Esophagus squamous epithelium (tissue), 5 donors: Measurements from ENCODE around the gene CAMTA1. TPM values are rescaled to one million over a fixed set of nuclear protein-coding genes. Genes with fewer than 3 reads are reported as not detected.

Source experiments
- DNase-seq: peaks from one replicate; lab custom pipeline; 2025; lab: John Stamatoyannopoulos, UW
- H3K27ac ChIP-seq, 4 donors: fragments of 200-600 bp; sonication (generic); one replicate each; pipeline ENCODE4 v1.5.1; 2016 to 2019; ENCODE audit warnings: mild to moderate bottlenecking in 1 of 4
- H3K27me3 ChIP-seq, 4 donors: fragments of 200-600 bp; sonication (generic); 1 replicate in 3 of 4; 2 replicates in 1 of 4; pipeline versions ENCODE4 v1.5.1 to v1.6.0; 2017 to 2021; ENCODE audit warnings: antibody characterized with exemption in 1 of 4
- H3K36me3 ChIP-seq, 3 donors: fragments of 200-600 bp; sonication (generic); one replicate each; pipeline ENCODE4 v1.5.1; 2016 to 2019
- H3K4me1 ChIP-seq, 3 donors: fragments of 200-600 bp; sonication (generic); one replicate each; pipeline ENCODE4 v1.5.1; 2017 to 2019
- H3K4me3 ChIP-seq, 4 donors: fragments of 200-600 bp; sonication (generic); 1 replicate in 3 of 4; 2 replicates in 1 of 4; pipeline ENCODE4 v1.5.1; 2016 to 2019; ENCODE audit warnings: mild to moderate bottlenecking in 2 of 4, moderate library complexity in 1 of 4
- H3K9me3 ChIP-seq, 3 donors: fragments of 200-600 bp; sonication (generic); one replicate each; pipeline ENCODE4 v1.5.1; 2016 to 2019
- POLR2A ChIP-seq, 4 donors: fragments of 450-650 bp; IDR thresholded peaks; one replicate each; pipeline ENCODE4 v1.6.1; 2017; ENCODE audit warnings: antibody characterized with exemption in 4 of 4, mild to moderate bottlenecking in 4 of 4, moderate library complexity in 3 of 4
- WGBS, 2 donors: methylation state at CpG; one replicate each; pipeline ENCODE4 v1.1.5; 2018; 5-methylcytosine and 5-hydroxymethylcytosine counted together
- intact Hi-C: fragments of 100-400 bp; cut with DNase I; formaldehyde crosslinking; loops from one replicate; pipeline ENCODE4 v1.15.0; 2022
- total RNA-seq, 4 donors: library from RNA; depleted of rRNA; stranded (reverse); fragments of >200 nt; gene quantifications; one replicate each; pipeline ENCODE4 v1.1.0, GENCODE V29; 2016
- TF ChIP-seq, protein P1 (sequence below), 6 experiments: fragments of 450-650 bp in 4 of 6; fragments of 200-600 bp in 2 of 6; sonication (generic) in 2 of 6; IDR thresholded peaks; one replicate each; pipeline ENCODE4 v1.5.1; 2016 to 2019; ENCODE audit warnings: antibody characterized with exemption in 6 of 6, mild to moderate bottlenecking in 4 of 6, moderate library complexity in 4 of 6
- donor health status: DM: yes; HTN: yes; CAD: no.

Gene CAMTA1
- total RNA-seq, 4 donors from 2014 or later = 31.3 to 77.4 (median 45.9) TPM

DNA sequence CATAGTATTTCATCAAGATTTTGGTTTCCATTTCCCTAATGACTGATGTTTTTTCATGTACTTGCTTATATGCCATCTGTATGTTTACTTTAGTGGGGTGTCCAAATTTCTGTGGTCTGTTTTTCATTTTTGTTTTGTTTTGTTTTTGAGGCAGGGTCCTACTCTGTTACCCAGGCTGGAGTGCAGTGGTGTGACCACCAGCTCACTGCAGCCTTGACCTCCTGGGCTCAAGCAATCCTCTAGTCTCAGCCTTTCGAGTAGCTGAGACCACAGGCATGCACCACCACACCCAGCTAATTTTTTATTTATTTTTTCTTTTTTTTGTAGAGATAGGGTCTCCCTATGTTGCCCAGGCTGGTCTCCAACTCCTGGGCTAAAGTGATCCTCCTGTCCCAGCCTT, 607.9 kb downstream of the CAMTA1 start:
- Histone ChIP-seq H3K9me3 (peaks cover 0 to 19% (median 16%) of the 10 kb centered on the region in 3 donors), H3K27ac (no peak overlapping the region), H3K36me3 (no peaks in the 10 kb centered on the region), H3K27me3 (peaks cover 0 to 23% (median 0%) of the 10 kb centered on the region in 4 donors), H3K4me1 (peaks cover 9 to 22% (median 12%) of the 10 kb centered on the region in 3 donors), H3K4me3 (no peak overlapping the region)
- TF ChIP-seq POLR2A (IDR thresholded peaks at IDR 0.05) = no peak
- TF ChIP-seq, protein P1, sequence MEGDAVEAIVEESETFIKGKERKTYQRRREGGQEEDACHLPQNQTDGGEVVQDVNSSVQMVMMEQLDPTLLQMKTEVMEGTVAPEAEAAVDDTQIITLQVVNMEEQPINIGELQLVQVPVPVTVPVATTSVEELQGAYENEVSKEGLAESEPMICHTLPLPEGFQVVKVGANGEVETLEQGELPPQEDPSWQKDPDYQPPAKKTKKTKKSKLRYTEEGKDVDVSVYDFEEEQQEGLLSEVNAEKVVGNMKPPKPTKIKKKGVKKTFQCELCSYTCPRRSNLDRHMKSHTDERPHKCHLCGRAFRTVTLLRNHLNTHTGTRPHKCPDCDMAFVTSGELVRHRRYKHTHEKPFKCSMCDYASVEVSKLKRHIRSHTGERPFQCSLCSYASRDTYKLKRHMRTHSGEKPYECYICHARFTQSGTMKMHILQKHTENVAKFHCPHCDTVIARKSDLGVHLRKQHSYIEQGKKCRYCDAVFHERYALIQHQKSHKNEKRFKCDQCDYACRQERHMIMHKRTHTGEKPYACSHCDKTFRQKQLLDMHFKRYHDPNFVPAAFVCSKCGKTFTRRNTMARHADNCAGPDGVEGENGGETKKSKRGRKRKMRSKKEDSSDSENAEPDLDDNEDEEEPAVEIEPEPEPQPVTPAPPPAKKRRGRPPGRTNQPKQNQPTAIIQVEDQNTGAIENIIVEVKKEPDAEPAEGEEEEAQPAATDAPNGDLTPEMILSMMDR (IDR thresholded peaks at IDR 0.05) = no peak
- DNase-seq = no peak
- intact Hi-C loops = no loop called here
- 71 to 80% methylated on average over 1 of the region's 1 CpG for WGBS, 2 donors

DNA sequence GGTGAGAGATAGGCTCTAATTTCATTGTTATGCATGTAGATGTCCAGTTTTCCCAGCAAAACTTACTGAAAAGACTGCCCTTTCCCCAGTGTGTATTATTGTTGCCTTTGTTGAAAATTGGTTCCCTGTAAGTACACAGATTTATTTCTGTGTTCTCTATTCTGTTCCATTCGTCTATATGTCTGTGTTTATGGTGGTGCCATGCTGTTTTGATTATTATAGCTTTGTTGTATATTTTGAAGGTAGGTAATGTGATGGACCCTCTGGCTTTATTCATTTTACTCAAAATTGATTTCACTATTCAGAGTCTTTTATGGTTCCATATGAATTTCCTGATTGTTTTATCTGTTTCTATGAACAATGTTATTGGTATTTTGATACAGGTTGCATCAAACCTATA, 610.0 kb downstream of the CAMTA1 start:
- 73 to 81% methylated on average over 1 of the region's 1 CpG for WGBS, 2 donors
- intact Hi-C loops = no loop called here

DNA sequence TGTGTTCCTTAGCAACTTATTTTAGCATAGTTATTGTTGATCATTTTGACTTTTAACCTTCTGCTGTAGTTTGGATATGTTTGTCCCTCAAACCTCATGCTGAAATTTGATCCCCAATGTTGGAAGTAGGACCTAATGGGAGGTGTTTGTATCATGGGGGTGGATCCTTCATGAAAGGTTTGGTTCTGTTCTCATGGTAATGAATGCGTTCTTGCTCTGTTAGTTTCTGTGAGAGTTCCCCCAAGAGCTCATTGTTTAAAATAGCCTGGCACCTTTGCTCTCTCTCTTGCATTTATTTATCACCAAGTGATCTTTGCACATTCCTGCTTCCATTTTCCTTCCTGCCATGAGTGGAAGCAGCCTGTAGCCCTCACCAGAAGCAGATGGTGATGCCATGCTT, 613.7 kb downstream of the CAMTA1 start:
- Histone ChIP-seq H3K4me1 (peaks cover 0 to 7% (median 7%) of the 10 kb centered on the region in 3 donors), H3K4me3 (no peak overlapping the region), H3K27me3 (peaks cover 0 to 39% (median 0%) of the 10 kb centered on the region in 4 donors), H3K9me3 (peaks cover 0 to 28% (median 16%) of the 10 kb centered on the region in 3 donors), H3K27ac (no peak overlapping the region), H3K36me3 (no peaks in the 10 kb centered on the region)
- intact Hi-C loops = no loop called here
- 50 to 60% methylated on average over 1 of the region's 1 CpG for WGBS, 2 donors
- DNase-seq = no peak
- no peak for TF ChIP-seq POLR2A (IDR thresholded peaks at IDR 0.05)
- TF ChIP-seq, protein P1 (IDR thresholded peaks at IDR 0.05) = no peak

More for the DNA sequence above, 610.0 kb downstream of the CAMTA1 start:
- no peak for TF ChIP-seq POLR2A (IDR thresholded peaks at IDR 0.05)
- TF ChIP-seq, protein P1 (IDR thresholded peaks at IDR 0.05) = no peak
- H3K36me3 ChIP-seq = no peaks in the 10 kb centered on the region
- no peak overlapping the region for H3K27ac ChIP-seq
- H3K4me1 ChIP-seq = peaks cover 0 to 2% (median 0%) of the 10 kb centered on the region in 3 donors
- DNase-seq = no peak
- H3K9me3 ChIP-seq = peaks cover 0 to 28% (median 16%) of the 10 kb centered on the region in 3 donors
- H3K27me3 ChIP-seq = peaks cover 0 to 23% (median 0%) of the 10 kb centered on the region in 4 donors
- H3K4me3 ChIP-seq = no peak overlapping the region

DNA sequence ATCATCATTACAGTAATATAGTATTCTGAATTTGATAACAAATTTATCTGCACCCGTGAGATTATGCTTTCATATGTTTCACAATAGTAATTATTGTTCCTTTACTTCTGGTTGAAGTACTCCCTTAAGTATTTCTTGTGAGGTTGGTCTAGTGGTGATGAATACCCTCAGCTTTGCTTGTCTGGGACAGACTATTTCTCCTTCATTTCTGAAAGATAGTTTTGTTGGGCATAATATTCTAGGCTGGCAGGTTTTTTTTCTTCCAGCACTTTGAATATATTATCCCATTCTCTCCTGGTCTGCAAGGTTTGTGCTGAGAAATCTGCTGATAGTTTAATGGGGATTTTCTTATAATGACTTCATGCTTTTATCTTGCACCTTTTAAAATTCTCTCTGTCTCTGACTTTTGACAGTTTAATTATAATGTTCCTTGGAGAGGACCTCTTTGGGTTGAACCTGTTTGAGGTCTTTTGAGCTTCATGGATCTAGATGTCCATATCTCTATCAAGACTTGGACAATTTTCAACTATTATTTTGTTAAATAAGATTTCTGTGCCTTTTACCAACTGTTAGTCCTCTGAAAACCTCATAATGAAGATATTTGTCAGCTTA, 614.4 kb downstream of the CAMTA1 start:
- Histone ChIP-seq H3K4me3 (no peak overlapping the region), H3K4me1 (peaks cover 0 to 7% (median 7%) of the 10 kb centered on the region in 3 donors), H3K27me3 (peaks cover 0 to 44% (median 0%) of the 10 kb centered on the region in 4 donors), H3K36me3 (no peaks in the 10 kb centered on the region), H3K27ac (no peak overlapping the region), H3K9me3 (peaks cover 0 to 28% (median 16%) of the 10 kb centered on the region in 3 donors)
- no peak for DNase-seq
- 84 to 87% methylated on average over 1 of the region's 1 CpG for WGBS, 2 donors
- TF ChIP-seq, protein P1 (IDR thresholded peaks at IDR 0.05) = no peak
- no peak for TF ChIP-seq POLR2A (IDR thresholded peaks at IDR 0.05)
- intact Hi-C loops = no loop called here

DNA sequence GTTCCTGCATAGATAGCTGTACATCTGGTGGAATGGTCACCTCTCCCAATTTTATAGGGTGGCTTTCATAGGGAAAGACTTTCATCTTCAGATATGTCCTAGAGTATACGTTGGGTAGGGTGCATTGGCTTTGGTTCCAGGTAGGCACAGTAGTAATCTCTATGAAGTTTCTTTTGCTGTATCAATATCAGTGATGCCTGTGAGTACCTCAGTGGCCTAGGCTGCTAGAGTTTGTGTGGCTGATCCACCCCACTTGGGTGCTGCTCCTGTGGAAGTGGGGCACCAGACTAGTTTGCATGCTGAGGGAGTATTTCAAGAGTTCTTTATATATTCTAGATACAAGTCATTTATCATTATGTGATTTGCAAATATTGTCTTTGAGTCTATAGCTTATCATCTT, 615.3 kb downstream of the CAMTA1 start:
- Histone ChIP-seq H3K4me1 (peaks cover 0 to 7% (median 7%) of the 10 kb centered on the region in 3 donors), H3K27ac (no peak overlapping the region), H3K36me3 (no peaks in the 10 kb centered on the region), H3K4me3 (no peak overlapping the region), H3K27me3 (peaks cover 0 to 44% (median 0%) of the 10 kb centered on the region in 4 donors), H3K9me3 (peaks cover 0 to 22% (median 10%) of the 10 kb centered on the region in 3 donors)
- TF ChIP-seq, protein P1 (IDR thresholded peaks at IDR 0.05) = no peak
- TF ChIP-seq POLR2A (IDR thresholded peaks at IDR 0.05) = no peak
- intact Hi-C loops = no loop called here
- DNase-seq = no peak
- 89 to 100% methylated on average over 1 of the region's 1 CpG for WGBS, 2 donors
